ENCODE measurements around the gene PDCD1.

DNA sequence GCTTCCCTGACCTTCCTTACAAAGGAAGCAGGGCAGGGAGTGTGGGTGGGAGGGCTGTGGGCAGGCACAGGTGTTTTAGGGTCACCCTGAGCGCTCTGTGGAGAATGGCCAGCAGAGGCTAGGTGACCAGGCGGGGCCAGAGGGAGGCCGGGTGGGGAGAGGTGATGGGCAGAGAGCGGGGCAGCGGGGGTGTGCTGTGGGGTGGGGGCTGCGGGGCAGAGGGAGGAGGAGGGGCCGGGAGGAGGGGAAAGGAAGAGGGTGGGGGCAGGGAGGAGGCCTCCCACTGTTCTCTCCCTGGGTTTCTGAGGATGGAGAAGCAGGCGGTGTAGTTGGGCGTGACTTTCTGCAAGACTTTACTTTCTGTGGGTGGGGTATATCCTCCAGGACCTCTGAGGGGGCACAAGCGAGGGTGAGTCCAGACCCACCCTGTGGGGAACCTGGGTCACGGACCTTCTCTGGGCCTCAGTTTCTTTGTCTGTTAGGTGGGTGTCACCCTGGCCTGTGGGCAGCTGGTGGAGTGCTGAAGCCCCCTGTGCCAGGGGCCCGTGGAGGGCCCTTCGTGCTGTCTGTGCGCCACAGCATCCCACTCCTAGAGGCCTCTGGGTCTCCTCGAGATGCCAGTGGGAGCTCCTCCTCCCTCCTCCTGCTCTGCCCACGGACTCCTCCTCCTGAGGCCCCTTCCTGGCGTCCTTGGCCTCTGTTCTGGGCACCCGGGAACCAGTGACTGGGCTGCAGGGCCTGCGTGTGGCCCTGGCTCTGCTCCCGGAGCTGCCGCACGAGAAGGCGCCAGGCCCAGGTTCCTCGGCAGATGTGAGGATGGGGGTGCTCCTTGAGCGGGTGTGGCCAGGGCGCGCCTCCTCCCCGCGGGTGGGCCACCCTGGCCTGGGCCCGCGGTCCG, 56.0 kb downstream of the PDCD1 start:
- TF ChIP-seq, protein P1, sequence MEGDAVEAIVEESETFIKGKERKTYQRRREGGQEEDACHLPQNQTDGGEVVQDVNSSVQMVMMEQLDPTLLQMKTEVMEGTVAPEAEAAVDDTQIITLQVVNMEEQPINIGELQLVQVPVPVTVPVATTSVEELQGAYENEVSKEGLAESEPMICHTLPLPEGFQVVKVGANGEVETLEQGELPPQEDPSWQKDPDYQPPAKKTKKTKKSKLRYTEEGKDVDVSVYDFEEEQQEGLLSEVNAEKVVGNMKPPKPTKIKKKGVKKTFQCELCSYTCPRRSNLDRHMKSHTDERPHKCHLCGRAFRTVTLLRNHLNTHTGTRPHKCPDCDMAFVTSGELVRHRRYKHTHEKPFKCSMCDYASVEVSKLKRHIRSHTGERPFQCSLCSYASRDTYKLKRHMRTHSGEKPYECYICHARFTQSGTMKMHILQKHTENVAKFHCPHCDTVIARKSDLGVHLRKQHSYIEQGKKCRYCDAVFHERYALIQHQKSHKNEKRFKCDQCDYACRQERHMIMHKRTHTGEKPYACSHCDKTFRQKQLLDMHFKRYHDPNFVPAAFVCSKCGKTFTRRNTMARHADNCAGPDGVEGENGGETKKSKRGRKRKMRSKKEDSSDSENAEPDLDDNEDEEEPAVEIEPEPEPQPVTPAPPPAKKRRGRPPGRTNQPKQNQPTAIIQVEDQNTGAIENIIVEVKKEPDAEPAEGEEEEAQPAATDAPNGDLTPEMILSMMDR (IDR thresholded peaks at IDR 0.05 in 2 of 3, conservative IDR thresholded peaks at IDR 0.05 in 1 of 3; ENCODE audit: borderline replicate concordance in 1 of 3, insufficient read depth in 1 of 3, low read depth in 2 of 3, low read length in 2 of 3), result no peak
- TF ChIP-seq ZNF274 (IDR thresholded peaks at IDR 0.05; ENCODE audit: low read depth, low read length) (no peak), CBX3 (IDR thresholded peaks at IDR 0.05; ENCODE audit: low read depth) (no peak), POLR2A (IDR thresholded peaks at IDR 0.05; ENCODE audit: borderline replicate concordance, extremely low read depth, insufficient read depth, insufficient read length) (no peak), EZH2 (IDR thresholded peaks at IDR 0.05) (no peak), POLR2AphosphoS5 (IDR thresholded peaks at IDR 0.05; ENCODE audit: low read depth, low read length) (no peak), RAD21 (IDR thresholded peaks at IDR 0.05; ENCODE audit: low read depth) (no peak), ELF1 (IDR thresholded peaks at IDR 0.05; ENCODE audit: borderline replicate concordance, low read depth) (no peak)
- TF ChIP-seq, protein P2, sequence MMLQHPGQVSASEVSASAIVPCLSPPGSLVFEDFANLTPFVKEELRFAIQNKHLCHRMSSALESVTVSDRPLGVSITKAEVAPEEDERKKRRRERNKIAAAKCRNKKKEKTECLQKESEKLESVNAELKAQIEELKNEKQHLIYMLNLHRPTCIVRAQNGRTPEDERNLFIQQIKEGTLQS (IDR thresholded peaks at IDR 0.05), result no peak

All from HCT116 (cell line).